ENCODE measurements around the gene LRRC8B. TPM values are rescaled to one million over a fixed set of nuclear protein-coding genes. Genes with fewer than 3 reads are reported as not detected.

The LRRC8B gene
- total and polyA plus RNA-seq, 2 of the 8 experiments (the other 6 are each of a cell fraction or from before 2014, with no cell fraction given), result 18.4 to 29.2 TPM

DNA sequence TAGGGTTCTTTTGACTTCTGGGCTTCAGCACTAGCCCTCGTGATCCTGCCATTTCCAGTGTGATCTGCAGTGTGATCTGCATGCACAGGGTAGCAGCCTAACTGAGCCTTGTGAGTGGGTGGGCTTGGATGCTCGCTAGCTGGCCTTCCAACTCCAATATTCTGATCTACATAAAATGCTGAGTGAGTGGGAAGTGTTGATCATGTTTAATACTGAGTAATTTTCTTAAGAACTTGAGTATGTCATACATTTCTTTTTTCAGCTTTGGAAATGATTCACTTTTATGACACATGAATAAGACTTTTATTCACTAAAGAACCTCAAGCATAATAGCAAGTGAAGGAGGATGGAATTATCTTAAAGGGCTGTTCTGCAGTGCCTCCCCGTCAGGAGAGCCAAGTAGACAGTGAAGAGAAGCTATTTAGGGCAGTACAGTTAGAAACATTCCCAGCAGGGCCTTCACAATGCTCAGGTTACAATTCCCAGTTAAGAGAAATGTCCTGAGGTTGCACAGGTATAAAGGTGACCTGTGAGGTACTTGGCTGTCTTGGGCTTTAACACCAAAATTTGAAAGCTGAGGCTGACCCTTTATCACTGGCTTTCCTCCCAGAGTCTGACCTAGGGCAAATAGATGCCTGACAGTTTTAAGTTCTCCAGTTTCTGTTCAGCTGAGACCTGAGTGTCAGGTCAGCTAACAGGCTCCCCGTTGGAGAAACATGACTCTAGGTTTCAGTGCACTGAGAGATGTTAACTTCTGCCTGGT, 79.2 kb downstream of the LRRC8B start:
- Histone ChIP-seq H3K23ac (ENCODE audit: insufficient read length) (no peak overlapping the region), H2BK12ac (ENCODE audit: low read depth, low read length) (no peak overlapping the region), H3K14ac (ENCODE audit: insufficient read length) (no peak overlapping the region), H3K4me1 (replicated peaks in 1 of 4; ENCODE audit: control insufficient read depth in 3 of 4, insufficient read depth in 4 of 4, low read length in 3 of 4) (peaks cover 0 to 8% (median 4%) of the 10 kb centered on the region in 4 experiments; a peak in 4 of 7 replicates), H3K9ac (replicated peaks in 1 of 4; ENCODE audit: extremely low read depth in 1 of 4, low read depth in 3 of 4, low read length in 3 of 4) (no peak overlapping the region), H3K4me2 (ENCODE audit: insufficient read depth in 1 of 2, low read depth in 2 of 2, low read length in 2 of 2) (no peak overlapping the region), H3K4ac (replicated peaks; ENCODE audit: insufficient read length, low read depth, low read length) (no peak overlapping the region), H3K4me3 (ENCODE audit: extremely low read depth in 1 of 4, insufficient read depth in 2 of 4, low read depth in 3 of 4, low read length in 4 of 4) (no peak overlapping the region), H3K27ac (ENCODE audit: low read depth, low read length) (no peak overlapping the region), H4K20me1 (replicated peaks in 1 of 2; ENCODE audit: control insufficient read depth in 1 of 2, insufficient read depth in 2 of 2, low read length in 2 of 2) (no peaks in the 10 kb centered on the region), H4K8ac (ENCODE audit: extremely low read depth, insufficient read depth, low read length) (no peak overlapping the region), H4K5ac (ENCODE audit: insufficient read length, low read depth, low read length) (no peak overlapping the region), H3K9me3 (ENCODE audit: insufficient read depth in 2 of 2, low read depth in 1 of 2, low read length in 1 of 2) (no peaks in the 10 kb centered on the region), H3K23me2 (ENCODE audit: low read depth, low read length) (no peaks in the 10 kb centered on the region), H2AFZ (ENCODE audit: low read length) (no peak overlapping the region), H3K36me3 (ENCODE audit: control insufficient read depth in 2 of 4, insufficient read depth in 4 of 4, low read length in 3 of 4) (no peaks in the 10 kb centered on the region), H2BK120ac (replicated peaks; ENCODE audit: low read depth, low read length) (no peak overlapping the region), H3K27me3 (replicated peaks in 1 of 4; ENCODE audit: control insufficient read depth in 3 of 4, extremely low read depth in 1 of 4, insufficient read depth in 3 of 4, low read length in 3 of 4) (no peaks in the 10 kb centered on the region; a peak in 1 of 7 replicates), H2BK20ac (ENCODE audit: low read length) (no peak overlapping the region), H2BK15ac (ENCODE audit: low read length) (no peak overlapping the region), H2BK5ac (ENCODE audit: low read depth, low read length) (no peak overlapping the region), H3K79me1 (ENCODE audit: low read depth, low read length) (no peaks in the 10 kb centered on the region), H2AK5ac (ENCODE audit: low read depth, low read length) (no peak overlapping the region), H3K56ac (replicated peaks; ENCODE audit: insufficient read length, low read depth, low read length) (no peak overlapping the region), H3K79me2 (ENCODE audit: control insufficient read depth in 1 of 2, insufficient read depth in 2 of 2, low read length in 2 of 2) (no peaks in the 10 kb centered on the region), H3K18ac (ENCODE audit: extremely low read depth, low read length) (no peak overlapping the region), H4K91ac (replicated peaks; ENCODE audit: insufficient read length, low read length) (no peak overlapping the region)
- no peak for FAIRE-seq
- no peak for DNase-seq (ENCODE audit: low read depth in 1 of 2, low spot score in 2 of 2)
- WGBS, 2 experiments (ENCODE audit: extremely low coverage in 1 of 2, insufficient coverage in 1 of 2, insufficient read length in 1 of 2, insufficient replicate concordance in 2 of 2, low coverage in 1 of 2, low lambda C conversion rate in 2 of 2, missing lambda C conversion rate in 1 of 2), result 90% methylated on average over 4 of the region's 4 CpGs; no CpG with 5 or more reads in 1 of the 2 experiments
- CTCF ChIA-PET (ENCODE audit: partially characterized antibody), result interaction anchor here (0.6 to 4.0 kb wide), 17 partner anchors 10 to 604 kb away, joined by 3 to 21 read pairs (median 4); partner anchors contain the start of gene LRRC8C
- POLR2A ChIA-PET (ENCODE audit: partially characterized antibody), result interaction anchor here (1.4 to 2.3 kb wide), 2 partner anchors 10 to 14 kb away, joined by 6 to 12 read pairs; no protein-coding TSS in a partner anchor
- TF ChIP-seq MAFK (IDR thresholded peaks at IDR 0.05; ENCODE audit: low read depth, low read length) (no peak), KDM5A (IDR thresholded peaks at IDR 0.05; ENCODE audit: low read length) (no peak), POU5F1 (IDR thresholded peaks at IDR 0.05; ENCODE audit: low read depth, low read length) (no peak), CBX5 (IDR thresholded peaks at IDR 0.05; ENCODE audit: low read depth, low read length) (no peak), EZH2 (IDR thresholded peaks at IDR 0.05; ENCODE audit: low read depth, low read length, severe bottlenecking) (no peak), CREB1 (IDR thresholded peaks at IDR 0.05) (no peak), NANOG (IDR thresholded peaks at IDR 0.05; ENCODE audit: insufficient read depth, low read depth, low read length, poor library complexity, severe bottlenecking) (no peak), TEAD4 (IDR thresholded peaks at IDR 0.05; ENCODE audit: low read depth, low read length) (no peak), USF2 (IDR thresholded peaks at IDR 0.05; ENCODE audit: low read length) (no peak)

All from H1 (cell line).